GM12874 (cell line): Measurements from ENCODE around the gene MAPK12.
A peak's percentile ranks its signal among the peaks of the same experiment; 100 is the strongest.

Source experiments
- CTCF ChIP-seq: IDR thresholded peaks from 2 replicates; pipeline ENCODE4 v1.5.1; 2011; ENCODE audit warnings: low read depth, mild to moderate bottlenecking, control low read depth, low read length, moderate library complexity; ENCODE audit not compliant: insufficient read depth

The MAPK12 gene

DNA sequence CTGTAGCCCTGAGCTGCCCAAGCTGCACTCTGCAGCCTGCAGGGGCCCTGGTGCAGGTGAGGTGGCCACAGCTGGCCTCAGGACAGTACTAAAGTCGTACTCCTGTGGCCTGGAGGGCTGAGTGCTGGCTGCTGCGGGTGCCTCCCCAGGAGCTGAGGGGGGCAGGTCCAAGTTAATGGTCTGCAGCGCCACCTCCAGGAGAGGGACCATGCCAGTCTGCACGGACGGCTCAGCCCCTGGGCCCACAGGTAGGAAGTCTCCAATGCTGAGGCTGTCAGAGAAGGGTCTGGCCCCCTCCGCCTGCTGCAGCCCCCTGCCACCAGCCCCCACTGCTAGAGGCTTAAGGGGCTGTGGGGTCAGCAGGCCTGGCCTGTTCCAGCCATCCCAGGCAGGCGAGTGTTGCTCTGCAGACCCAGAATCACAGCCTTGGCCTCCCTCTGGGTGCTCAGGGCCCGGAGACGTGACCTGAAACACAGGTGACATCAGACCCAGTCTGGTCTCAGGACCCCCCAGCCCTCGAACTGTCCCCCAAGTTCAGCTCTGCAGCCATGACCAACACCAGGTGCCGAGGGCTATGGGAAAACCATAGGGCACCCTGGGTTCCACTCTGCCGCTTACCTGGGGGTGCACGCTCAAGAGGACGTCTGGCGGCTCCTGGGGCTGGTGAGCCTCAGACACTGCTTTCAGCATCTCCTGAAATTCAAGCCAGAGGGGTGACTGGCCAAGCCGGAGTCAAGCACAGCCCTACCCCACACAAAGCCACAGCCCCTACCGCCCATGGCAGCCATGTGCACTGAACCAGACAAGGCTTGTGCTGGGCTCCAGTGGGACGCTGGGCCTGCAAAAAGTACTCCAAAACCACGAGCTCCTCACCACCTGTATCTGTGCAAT lies 39.8 kb downstream of the MAPK12 start:
- TF ChIP-seq CTCF = 0 out of 2 replicates have a peak, but pooled peaks have one; percentile 11

DNA sequence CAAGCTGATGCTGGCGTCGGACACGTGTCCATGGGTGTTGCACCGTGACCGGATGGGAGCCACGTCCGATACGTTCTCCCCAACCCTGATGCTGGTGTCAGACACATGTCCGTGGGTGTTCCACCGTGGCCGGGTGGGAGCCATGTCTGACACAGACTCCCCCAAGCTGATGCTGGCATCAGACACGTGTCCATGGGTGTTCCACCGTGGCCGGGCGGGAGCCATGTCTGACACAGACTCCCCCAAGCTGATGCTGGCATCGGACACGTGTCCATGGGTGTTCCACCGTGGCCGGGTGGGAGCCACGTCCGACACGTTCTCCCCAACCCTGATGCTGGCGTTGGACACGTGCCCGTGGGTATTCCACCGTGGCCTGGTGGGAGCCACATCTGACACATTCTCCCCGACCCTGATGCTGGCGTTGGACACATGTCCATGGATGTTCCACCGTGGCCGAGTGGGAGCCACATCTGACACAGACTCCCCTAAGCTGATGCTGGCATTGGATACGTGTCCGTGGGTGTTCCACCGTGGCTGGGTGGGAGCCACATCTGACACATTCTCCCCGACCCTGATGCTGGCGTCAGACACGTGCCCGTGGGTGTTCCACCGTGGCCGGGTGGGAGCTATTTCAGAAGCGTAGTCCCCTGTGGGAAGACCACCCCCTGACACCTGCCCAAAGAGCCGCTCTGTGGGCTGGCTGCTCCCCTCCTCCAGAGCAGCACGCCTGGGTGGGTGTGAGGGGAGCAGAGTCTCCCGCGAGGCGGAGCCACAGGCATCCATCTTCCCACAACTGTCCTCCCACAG lies 40.7 kb downstream of the MAPK12 start:
- TF ChIP-seq CTCF = no peak

GRCh38 chr22:50219800-50220602 lies 41.5 kb downstream of the MAPK12 start:
- TF ChIP-seq CTCF = no peak

GRCh38 chr22:50218996-50219727 lies 42.3 kb downstream of the MAPK12 start:
- no peak for TF ChIP-seq CTCF

- TF ChIP-seq CTCF = no peak
Observed at GRCh38 chr22:50218153-50218995, 43.1 kb downstream of the MAPK12 start.

GRCh38 chr22:50217543-50218152 lies 43.8 kb downstream of the MAPK12 start:
- TF ChIP-seq CTCF = no peak
